Measurements from ENCODE around the gene EEF1AKMT2.

- TF ChIP-seq, protein P1, sequence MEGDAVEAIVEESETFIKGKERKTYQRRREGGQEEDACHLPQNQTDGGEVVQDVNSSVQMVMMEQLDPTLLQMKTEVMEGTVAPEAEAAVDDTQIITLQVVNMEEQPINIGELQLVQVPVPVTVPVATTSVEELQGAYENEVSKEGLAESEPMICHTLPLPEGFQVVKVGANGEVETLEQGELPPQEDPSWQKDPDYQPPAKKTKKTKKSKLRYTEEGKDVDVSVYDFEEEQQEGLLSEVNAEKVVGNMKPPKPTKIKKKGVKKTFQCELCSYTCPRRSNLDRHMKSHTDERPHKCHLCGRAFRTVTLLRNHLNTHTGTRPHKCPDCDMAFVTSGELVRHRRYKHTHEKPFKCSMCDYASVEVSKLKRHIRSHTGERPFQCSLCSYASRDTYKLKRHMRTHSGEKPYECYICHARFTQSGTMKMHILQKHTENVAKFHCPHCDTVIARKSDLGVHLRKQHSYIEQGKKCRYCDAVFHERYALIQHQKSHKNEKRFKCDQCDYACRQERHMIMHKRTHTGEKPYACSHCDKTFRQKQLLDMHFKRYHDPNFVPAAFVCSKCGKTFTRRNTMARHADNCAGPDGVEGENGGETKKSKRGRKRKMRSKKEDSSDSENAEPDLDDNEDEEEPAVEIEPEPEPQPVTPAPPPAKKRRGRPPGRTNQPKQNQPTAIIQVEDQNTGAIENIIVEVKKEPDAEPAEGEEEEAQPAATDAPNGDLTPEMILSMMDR (IDR thresholded peaks at IDR 0.05; ENCODE audit: low read depth, low read length, poor library complexity, severe bottlenecking), result no peak
- TF ChIP-seq EZH2phosphoT487 (IDR thresholded peaks at IDR 0.05; ENCODE audit: borderline replicate concordance, low read length), result no peak
These were observed 65.9 kb downstream of the EEF1AKMT2 start for GRCh38 chr10:124725791-124726190.
